ES-I3 (cell line): ENCODE results near the gene DUOX2.

Experiments
- H3K36me3 ChIP-seq: 2 replicates; pipeline ENCODE4 v1.6.1; 2013; ENCODE audit warnings: mild to moderate bottlenecking, low read length, control low read depth, moderate library complexity; ENCODE audit not compliant: insufficient read depth
- H3K4me1 ChIP-seq: 2 replicates; pipeline ENCODE4 v1.6.1; 2013; ENCODE audit warnings: mild to moderate bottlenecking, control low read depth, low read length; ENCODE audit not compliant: insufficient read depth
- H3K9ac ChIP-seq: 2 replicates; pipeline ENCODE4 v1.6.1; 2013; ENCODE audit warnings: low read depth, mild to moderate bottlenecking, low read length, moderate library complexity
- H3K9me3 ChIP-seq: 2 replicates; pipeline ENCODE4 v1.6.1; 2013; ENCODE audit warnings: mild to moderate bottlenecking, low read length, moderate library complexity; ENCODE audit not compliant: control insufficient read depth, insufficient read depth

The DUOX2 gene

DNA sequence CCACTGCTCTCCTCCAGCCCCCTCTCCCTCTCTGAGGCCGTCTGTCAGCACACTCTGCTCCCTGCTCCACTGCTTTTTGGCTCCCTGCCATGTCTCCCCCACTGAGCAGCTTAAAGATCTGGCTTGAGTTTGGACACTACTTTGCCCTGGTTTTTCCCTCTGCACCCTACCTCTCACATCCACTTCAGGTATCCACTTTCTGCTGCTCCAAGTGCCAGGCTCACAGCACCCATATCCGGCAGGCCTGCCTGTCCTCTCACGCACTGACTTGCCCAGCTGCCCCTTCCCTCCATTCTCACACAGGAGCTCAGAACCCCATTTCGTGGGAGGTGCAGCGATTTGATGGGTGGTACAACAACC, 19.6 kb upstream of the DUOX2 start:
- H3K4me1 ChIP-seq, result no peaks in the 10 kb centered on the region
- H3K9me3 ChIP-seq, result no peaks in the 10 kb centered on the region
- no peaks in the 10 kb centered on the region for H3K36me3 ChIP-seq
- H3K9ac ChIP-seq, result no peak overlapping the region

- Histone ChIP-seq H3K9ac (no peak overlapping the region), H3K9me3 (no peaks in the 10 kb centered on the region), H3K36me3 (no peaks in the 10 kb centered on the region)
Observed at GRCh38 chr15:45132844-45133560, 19.0 kb upstream of the DUOX2 start.

DNA sequence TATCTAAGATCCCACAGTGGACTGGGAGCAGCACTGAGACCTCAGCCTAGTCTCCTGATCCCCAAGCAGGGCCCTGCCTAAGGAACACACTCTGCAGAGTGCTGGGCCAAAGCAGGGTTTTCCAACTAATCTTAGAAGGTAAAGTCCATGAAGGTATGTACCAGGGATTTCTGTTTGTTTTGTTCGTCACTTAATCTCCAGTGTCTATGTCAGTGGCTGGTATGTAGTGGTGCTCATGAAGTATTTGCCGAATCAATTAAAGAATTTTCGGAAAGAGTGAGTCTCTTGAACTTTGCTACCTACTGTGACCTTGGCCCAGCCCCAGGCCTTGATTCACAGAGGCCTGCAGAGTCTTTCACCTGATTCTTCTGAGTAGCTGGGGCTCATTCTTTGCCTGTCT, 17.5 kb upstream of the DUOX2 start:
- no peaks in the 10 kb centered on the region for H3K9me3 ChIP-seq
- no peak overlapping the region for H3K9ac ChIP-seq
- no peaks in the 10 kb centered on the region for H3K4me1 ChIP-seq
- H3K36me3 ChIP-seq, result no peaks in the 10 kb centered on the region

More at GRCh38 chr15:45132844-45133560, 19.0 kb upstream of the DUOX2 start:
- H3K4me1 ChIP-seq, result no peaks in the 10 kb centered on the region

GRCh38 chr15:45130291-45131000, 16.5 kb upstream of the DUOX2 start:
- H3K9me3 ChIP-seq, result no peaks in the 10 kb centered on the region
- no peaks in the 10 kb centered on the region for H3K36me3 ChIP-seq
- H3K4me1 ChIP-seq, result no peaks in the 10 kb centered on the region
- peak overlapping the region; percentile 57; the same call in 1 of the 2 replicates for H3K9ac ChIP-seq

DNA sequence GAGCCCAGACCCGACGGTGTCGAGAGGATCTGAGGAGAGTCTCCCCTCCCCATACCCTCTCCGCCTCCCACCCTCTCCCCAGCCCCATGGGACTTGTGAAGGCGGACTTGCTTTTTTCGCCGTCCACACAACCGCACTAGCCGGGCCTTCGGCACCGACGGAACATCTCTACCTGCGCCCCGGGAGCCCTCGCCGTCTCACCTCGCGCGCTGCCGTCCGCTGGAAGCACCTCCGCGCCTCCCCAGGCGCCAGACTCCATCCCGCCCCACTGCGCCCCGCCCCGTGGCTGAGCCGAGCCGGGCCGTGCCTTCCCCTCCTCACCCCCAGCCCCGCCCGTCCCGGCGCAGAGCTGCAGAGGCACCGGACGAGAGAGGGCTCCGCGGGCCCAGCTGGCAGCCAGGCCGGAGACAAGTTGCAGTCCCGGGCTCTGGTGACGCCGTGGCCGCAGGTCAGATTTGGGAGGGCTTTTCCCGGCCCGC, 15.7 kb upstream of the DUOX2 start, which contains the start of the genes DUOX1 and DUOXA1:
Gene DUOX1, plus strand, starts transcription at position 344 of the 479 bp plus-strand sequence. CDS start 1,973 bp downstream, outside the sequence.
Gene DUOXA1, minus strand, starts transcription at position 229 of the 479 bp plus-strand sequence. CDS start 6,865 bp downstream, outside the sequence.
- Histone ChIP-seq H3K4me1 (no peaks in the 10 kb centered on the region), H3K36me3 (no peaks in the 10 kb centered on the region), H3K9me3 (no peaks in the 10 kb centered on the region), H3K9ac (peak within 1 kb of the TSS; percentile 57)

DNA sequence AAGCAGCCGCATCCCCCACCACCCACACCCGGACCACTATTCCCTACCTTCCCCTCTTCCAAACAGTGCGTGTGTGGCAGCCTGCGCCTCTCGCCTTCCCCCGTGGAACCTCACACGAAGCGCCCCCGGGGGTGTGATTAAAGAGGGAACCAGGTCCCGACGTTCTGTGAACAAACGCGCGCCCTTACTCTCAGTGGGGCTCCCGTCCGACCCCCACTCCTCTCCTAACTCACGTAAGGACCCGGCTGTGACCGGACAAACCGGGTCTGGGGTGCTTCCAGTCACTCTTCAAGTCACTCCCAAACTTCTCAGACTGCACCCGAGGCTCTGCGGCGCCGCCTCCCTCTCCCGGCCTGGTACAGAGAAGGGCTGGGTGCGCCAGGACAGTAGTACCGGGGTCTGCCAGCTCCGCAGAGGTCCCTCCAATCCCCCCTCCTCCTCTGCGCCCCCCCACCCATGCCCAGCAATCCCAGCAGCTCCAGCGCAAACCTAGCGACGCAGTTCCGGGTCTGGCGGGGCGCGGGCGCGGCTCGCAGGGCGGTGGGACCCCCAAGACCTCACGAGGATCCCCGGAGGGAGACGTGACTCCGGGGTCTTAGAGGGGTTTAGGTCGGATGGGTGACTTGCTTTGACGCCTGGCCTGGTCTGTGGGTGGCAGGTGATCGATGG, 15.1 kb upstream of the DUOX2 start:
- Histone ChIP-seq H3K4me1 (no peaks in the 10 kb centered on the region), H3K36me3 (no peaks in the 10 kb centered on the region), H3K9me3 (no peaks in the 10 kb centered on the region), H3K9ac (peak overlapping the region; percentile 57)

- no peaks in the 10 kb centered on the region for H3K36me3 ChIP-seq
- H3K4me1 ChIP-seq, result no peaks in the 10 kb centered on the region
- no peaks in the 10 kb centered on the region for H3K9me3 ChIP-seq
- H3K9ac ChIP-seq, result no peak overlapping the region
Observed at GRCh38 chr15:45126535-45127158, 12.7 kb upstream of the DUOX2 start.

GRCh38 chr15:45123397-45123796, 9.4 kb upstream of the DUOX2 start:
- Histone ChIP-seq H3K4me1 (no peaks in the 10 kb centered on the region), H3K9me3 (no peaks in the 10 kb centered on the region), H3K36me3 (no peaks in the 10 kb centered on the region), H3K9ac (no peak overlapping the region)

- Histone ChIP-seq H3K9me3 (no peaks in the 10 kb centered on the region), H3K4me1 (no peaks in the 10 kb centered on the region), H3K9ac (no peak overlapping the region), H3K36me3 (no peaks in the 10 kb centered on the region)
Observed at GRCh38 chr15:45122719-45123118, 8.7 kb upstream of the DUOX2 start.

DNA sequence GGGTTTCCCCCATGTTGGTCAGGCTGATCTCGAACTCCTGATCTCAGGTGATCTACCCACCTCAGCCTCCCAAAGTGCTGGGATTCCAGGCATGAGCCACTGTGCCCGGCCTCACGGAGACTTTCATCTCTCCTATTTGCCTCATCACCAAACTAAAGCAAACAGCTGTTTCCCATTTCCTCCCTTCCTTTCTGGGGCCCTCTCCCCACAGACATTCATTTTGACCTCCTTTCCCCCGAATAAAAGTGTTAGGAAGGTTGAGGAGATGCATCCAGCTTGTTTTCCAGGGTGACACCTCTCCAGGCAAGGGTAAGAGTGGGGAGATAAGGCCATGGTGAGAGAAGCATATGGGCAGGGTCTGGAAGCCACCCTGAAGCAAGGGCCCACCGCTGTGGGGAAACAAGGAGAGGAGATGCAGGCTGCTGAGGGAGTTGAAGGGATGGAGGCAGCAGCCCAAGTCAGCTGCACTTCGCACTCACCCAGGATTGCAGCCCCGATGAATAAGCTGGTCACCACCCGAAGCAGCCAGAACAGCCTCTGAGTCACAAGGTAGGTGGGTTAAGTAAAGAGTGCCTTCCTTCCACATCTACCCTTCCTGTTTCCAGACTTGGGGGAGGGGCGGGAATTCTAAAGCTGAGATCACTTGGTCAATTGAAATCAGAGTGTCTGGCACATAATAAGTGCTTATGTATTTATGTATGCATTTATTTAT, 7.9 kb upstream of the DUOX2 start:
- no peak overlapping the region for H3K9ac ChIP-seq
- no peaks in the 10 kb centered on the region for H3K9me3 ChIP-seq
- no peaks in the 10 kb centered on the region for H3K36me3 ChIP-seq
- no peaks in the 10 kb centered on the region for H3K4me1 ChIP-seq

DNA sequence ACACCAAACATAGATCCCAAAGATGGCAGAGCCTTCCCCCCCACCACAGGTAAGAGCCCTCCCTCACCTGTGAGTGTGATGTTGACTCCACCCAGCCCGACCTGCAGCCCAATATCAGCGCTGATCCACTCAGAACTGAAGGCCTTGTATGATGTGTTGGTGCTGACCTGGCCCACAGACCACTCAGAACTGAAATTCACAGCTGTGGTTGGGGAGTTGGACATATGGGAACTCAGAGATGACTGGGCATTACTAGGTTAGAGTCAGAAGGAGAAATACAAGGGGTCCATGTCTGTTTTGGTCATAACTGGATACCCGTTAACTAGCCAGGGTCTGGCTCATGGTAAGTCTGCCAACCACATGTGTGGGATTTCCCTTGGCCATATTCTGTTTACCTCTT, 7.0 kb upstream of the DUOX2 start:
- no peak overlapping the region for H3K9ac ChIP-seq
- no peaks in the 10 kb centered on the region for H3K4me1 ChIP-seq
- H3K9me3 ChIP-seq, result no peaks in the 10 kb centered on the region
- H3K36me3 ChIP-seq, result no peaks in the 10 kb centered on the region

- H3K4me1 ChIP-seq, result no peaks in the 10 kb centered on the region; the same call in 1 of the 2 replicates
- no peaks in the 10 kb centered on the region for H3K9me3 ChIP-seq
- H3K36me3 ChIP-seq, result no peaks in the 10 kb centered on the region
- H3K9ac ChIP-seq, result no peak overlapping the region
Observed at GRCh38 chr15:45120081-45120972, 6.4 kb upstream of the DUOX2 start.

DNA sequence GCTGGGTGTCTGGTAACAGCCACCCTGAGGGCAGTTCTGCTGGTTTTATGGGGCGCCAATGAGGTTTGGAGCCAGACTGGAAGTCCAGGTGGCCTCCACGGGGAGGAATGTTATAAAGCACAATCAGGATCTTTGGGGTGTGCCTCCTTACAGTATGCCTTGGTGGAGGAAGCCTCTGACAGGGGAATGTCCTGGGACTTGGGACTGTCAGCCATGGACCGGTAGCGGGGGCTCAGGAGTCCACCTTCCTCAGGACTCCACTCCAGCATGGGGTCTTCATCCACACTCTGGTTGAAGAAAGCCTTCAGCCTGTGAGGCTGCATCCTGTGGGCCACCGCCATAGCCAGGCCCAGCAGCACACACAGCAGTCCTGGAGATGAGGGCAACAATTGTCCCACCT, 5.0 kb upstream of the DUOX2 start:
- H3K9me3 ChIP-seq, result no peaks in the 10 kb centered on the region
- no peaks in the 10 kb centered on the region for H3K36me3 ChIP-seq
- H3K9ac ChIP-seq, result no peak overlapping the region
- peaks cover 10% of the 10 kb centered on the region for H3K4me1 ChIP-seq
